HEK293 (cell line): ENCODE measurements around the gene RPL3.
A peak's percentile ranks its signal among the peaks of the same experiment; 100 is the strongest.
"Not testable (repeated sequence)": the region's sequence is repeated elsewhere in the genome, so short reads cannot be mapped to it uniquely, and the experiment has no call there.

Experiments used
- CTCF ChIA-PET: fragments of 350-600 bp; formaldehyde crosslinking; extraction: SDS; loops from one replicate; lab custom pipeline; 2021; ENCODE audit warnings: antibody characterized with exemption; lab: Yijun Ruan, JAX
- POLR2A ChIA-PET: fragments of 300-600 bp; formaldehyde crosslinking; extraction: SDS; loops from one replicate; lab custom pipeline; 2020; ENCODE audit warnings: antibody characterized with exemption, inconsistent platforms; lab: Yijun Ruan, JAX
- H3K27ac ChIP-seq: fragments of 200-500 bp; sonication (Bioruptor generic); 2 replicates; pipeline ENCODE4 v1.5.1; 2014; ENCODE audit warnings: low read depth, low read length, control low read depth, inconsistent platforms; ENCODE audit errors: extremely low read depth
- H3K36me3 ChIP-seq, 2 experiments: fragments of 200-500 bp in 1 of 2; sonication (Bioruptor generic) in 1 of 2; 1 replicate in 1 of 2; 2 replicates in 1 of 2; pipeline ENCODE4 v1.5.1; 2014 to 2017; ENCODE audit warnings: inconsistent platforms in 2 of 2, low read length in 2 of 2; ENCODE audit not compliant: control insufficient read depth in 2 of 2, insufficient read depth in 1 of 2
- H3K4me1 ChIP-seq: fragments of 200-500 bp; sonication (Bioruptor generic); 2 replicates; pipeline ENCODE4 v1.5.1; 2014; ENCODE audit warnings: mild to moderate bottlenecking, low read length, inconsistent platforms; ENCODE audit not compliant: control insufficient read depth, insufficient read depth
- H3K4me3 ChIP-seq: 2 replicates; pipeline ENCODE4 v1.5.1; 2011; ENCODE audit warnings: low read depth, mild to moderate bottlenecking, control low read depth, low read length, moderate library complexity
- H3K9me3 ChIP-seq: fragments of 200-500 bp; sonication (Bioruptor generic); 2 replicates; pipeline ENCODE4 v1.5.1; 2014; ENCODE audit warnings: low read depth, low read length, inconsistent platforms; ENCODE audit not compliant: control insufficient read depth, insufficient read depth
- HOXA7 ChIP-seq: sonication (generic); formaldehyde crosslinking; IDR thresholded peaks from 2 replicates; pipeline ENCODE4 v1.8.1; 2022; ENCODE audit warnings: missing genetic modification reagents, borderline replicate concordance
- REPIN1 ChIP-seq: fragments of 450-650 bp; formaldehyde crosslinking; IDR thresholded peaks from 2 replicates; pipeline ENCODE4 v1.5.1; 2017; ENCODE audit warnings: missing biosample characterization, missing genetic modification characterization, low read depth
- SCRT2 ChIP-seq: fragments of 450-650 bp; formaldehyde crosslinking; IDR thresholded peaks from 2 replicates; pipeline ENCODE4 v1.5.1; 2016; ENCODE audit warnings: missing biosample characterization, missing genetic modification characterization
- SP2 ChIP-seq: fragments of 450-650 bp; formaldehyde crosslinking; IDR thresholded peaks from 2 replicates; pipeline ENCODE4 v1.5.1; 2016; ENCODE audit warnings: missing biosample characterization, missing genetic modification characterization
- YY2 ChIP-seq: fragments of 450-650 bp; formaldehyde crosslinking; IDR thresholded peaks from 2 replicates; pipeline ENCODE4 v1.5.1; 2016; ENCODE audit warnings: missing biosample characterization, missing genetic modification characterization
- ZBTB8A ChIP-seq: fragments of 450-650 bp; formaldehyde crosslinking; IDR thresholded peaks from 2 replicates; pipeline ENCODE4 v1.5.1; 2016; ENCODE audit warnings: missing biosample characterization, missing genetic modification characterization
- ZNF169 ChIP-seq: fragments of 450-650 bp; formaldehyde crosslinking; IDR thresholded peaks from 2 replicates; pipeline ENCODE4 v1.5.1; 2016; ENCODE audit warnings: missing biosample characterization, missing genetic modification characterization
- ZNF366 ChIP-seq: fragments of 450-650 bp; formaldehyde crosslinking; conservative IDR thresholded peaks from 2 replicates; pipeline ENCODE4 v1.5.1; 2016; ENCODE audit warnings: missing biosample characterization, missing genetic modification characterization
- ZNF394 ChIP-seq: fragments of 450-650 bp; formaldehyde crosslinking; IDR thresholded peaks from 2 replicates; pipeline ENCODE4 v1.5.1; 2016; ENCODE audit warnings: missing biosample characterization, missing genetic modification characterization, mild to moderate bottlenecking, moderate library complexity, borderline replicate concordance
- ZNF548 ChIP-seq: fragments of 450-650 bp; formaldehyde crosslinking; IDR thresholded peaks from 2 replicates; pipeline ENCODE4 v1.5.1; 2016; ENCODE audit warnings: missing biosample characterization, missing genetic modification characterization
- ZNF600 ChIP-seq: fragments of 450-650 bp; formaldehyde crosslinking; IDR thresholded peaks from 2 replicates; pipeline ENCODE4 v1.5.1; 2016; ENCODE audit warnings: missing biosample characterization, missing genetic modification characterization
- ZNF792 ChIP-seq: fragments of 450-650 bp; formaldehyde crosslinking; IDR thresholded peaks from 2 replicates; pipeline ENCODE4 v1.5.1; 2016; ENCODE audit warnings: missing biosample characterization, missing genetic modification characterization
- TF ChIP-seq, protein P1 (sequence below): fragments of 450-650 bp; formaldehyde crosslinking; IDR thresholded peaks from 2 replicates; pipeline ENCODE4 v1.5.1; 2016; ENCODE audit warnings: missing biosample characterization, missing genetic modification characterization
- TF ChIP-seq, protein P2 (sequence below): fragments of 450-650 bp; formaldehyde crosslinking; conservative IDR thresholded peaks from 2 replicates; pipeline ENCODE4 v1.5.1; 2016; ENCODE audit warnings: low read depth, missing biosample characterization, missing genetic modification characterization
- TF ChIP-seq, protein P3 (sequence below): fragments of 450-650 bp; formaldehyde crosslinking; IDR thresholded peaks from 2 replicates; pipeline ENCODE4; 2016; ENCODE audit warnings: missing biosample characterization, missing genetic modification characterization

Gene RPL3

GRCh38 chr22:39359659-39360195 is 40.3 kb upstream of the RPL3 start:
- CTCF ChIA-PET = interaction anchor here (0.7 to 1.4 kb wide), 2 partner anchors 16 to 243 kb away, joined by 3 to 4 read pairs; no protein-coding TSS in a partner anchor
- peaks cover 0 to 8% of the 10 kb centered on the region in 2 experiments; a peak in 1 of 3 replicates for H3K36me3 ChIP-seq
- no peaks in the 10 kb centered on the region for H3K9me3 ChIP-seq
- no peaks in the 10 kb centered on the region; the same call in 1 of the 2 replicates for H3K4me1 ChIP-seq
- POLR2A ChIA-PET = interaction anchor here (0.7 to 2.6 kb wide), 5 partner anchors 9 to 1523 kb away, joined by 3 to 16 read pairs (median 3); partner anchors contain the start of gene RPL3
- H3K4me3 ChIP-seq = no peak overlapping the region
- TF ChIP-seq, protein P1, sequence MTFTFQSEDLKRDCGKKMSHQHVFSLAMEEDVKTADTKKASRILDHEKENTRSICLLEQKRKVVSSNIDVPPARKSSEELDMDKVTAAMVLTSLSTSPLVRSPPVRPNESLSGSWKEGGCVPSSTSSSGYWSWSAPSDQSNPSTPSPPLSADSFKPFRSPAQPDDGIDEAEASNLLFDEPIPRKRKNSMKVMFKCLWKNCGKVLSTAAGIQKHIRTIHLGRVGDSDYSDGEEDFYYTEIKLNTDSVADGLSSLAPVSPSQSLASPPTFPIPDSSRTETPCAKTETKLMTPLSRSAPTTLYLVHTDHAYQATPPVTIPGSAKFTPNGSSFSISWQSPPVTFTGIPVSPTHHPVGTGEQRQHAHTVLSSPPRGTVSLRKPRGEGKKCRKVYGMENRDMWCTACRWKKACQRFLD (tag by site-specific recombination) = no peak
- TF ChIP-seq ZNF548 (tag by site-specific recombination) = no peak
- TF ChIP-seq, protein P2, sequence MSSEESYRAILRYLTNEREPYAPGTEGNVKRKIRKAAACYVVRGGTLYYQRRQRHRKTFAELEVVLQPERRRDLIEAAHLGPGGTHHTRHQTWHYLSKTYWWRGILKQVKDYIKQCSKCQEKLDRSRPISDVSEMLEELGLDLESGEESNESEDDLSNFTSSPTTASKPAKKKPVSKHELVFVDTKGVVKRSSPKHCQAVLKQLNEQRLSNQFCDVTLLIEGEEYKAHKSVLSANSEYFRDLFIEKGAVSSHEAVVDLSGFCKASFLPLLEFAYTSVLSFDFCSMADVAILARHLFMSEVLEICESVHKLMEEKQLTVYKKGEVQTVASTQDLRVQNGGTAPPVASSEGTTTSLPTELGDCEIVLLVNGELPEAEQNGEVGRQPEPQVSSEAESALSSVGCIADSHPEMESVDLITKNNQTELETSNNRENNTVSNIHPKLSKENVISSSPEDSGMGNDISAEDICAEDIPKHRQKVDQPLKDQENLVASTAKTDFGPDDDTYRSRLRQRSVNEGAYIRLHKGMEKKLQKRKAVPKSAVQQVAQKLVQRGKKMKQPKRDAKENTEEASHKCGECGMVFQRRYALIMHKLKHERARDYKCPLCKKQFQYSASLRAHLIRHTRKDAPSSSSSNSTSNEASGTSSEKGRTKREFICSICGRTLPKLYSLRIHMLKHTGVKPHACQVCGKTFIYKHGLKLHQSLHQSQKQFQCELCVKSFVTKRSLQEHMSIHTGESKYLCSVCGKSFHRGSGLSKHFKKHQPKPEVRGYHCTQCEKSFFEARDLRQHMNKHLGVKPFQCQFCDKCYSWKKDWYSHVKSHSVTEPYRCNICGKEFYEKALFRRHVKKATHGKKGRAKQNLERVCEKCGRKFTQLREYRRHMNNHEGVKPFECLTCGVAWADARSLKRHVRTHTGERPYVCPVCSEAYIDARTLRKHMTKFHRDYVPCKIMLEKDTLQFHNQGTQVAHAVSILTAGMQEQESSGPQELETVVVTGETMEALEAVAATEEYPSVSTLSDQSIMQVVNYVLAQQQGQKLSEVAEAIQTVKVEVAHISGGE (tag by site-specific recombination) = no peak
- TF ChIP-seq ZNF792 (tag by site-specific recombination) = no peak
- TF ChIP-seq YY2 (tag by site-specific recombination) = no peak
- TF ChIP-seq SCRT2 (tag by site-specific recombination) = peak; percentile 44; the same call in 1 of the 2 replicates
- no peak for TF ChIP-seq ZNF169 (tag by site-specific recombination)
- no peak overlapping the region for H3K27ac ChIP-seq

- H3K4me1 ChIP-seq = not testable (repeated sequence)
Observed at GRCh38 chr22:39358197-39358596, 38.8 kb upstream of the RPL3 start.

GRCh38 chr22:39357110-39358108 is 38.0 kb upstream of the RPL3 start:
- ChIA-PET CTCF (interaction anchor here (1.2 kb wide), 1 partner anchor 79 kb away, joined by 3 read pairs; no protein-coding TSS in a partner anchor), POLR2A (interaction anchor here (0.7 to 2.6 kb wide), 3 partner anchors 7 to 38 kb away, joined by 3 to 16 read pairs (median 4); partner anchors contain the start of genes RPL3 and SYNGR1)
- not testable (repeated sequence) for H3K4me3 ChIP-seq, H3K27ac ChIP-seq, H3K9me3 ChIP-seq, H3K4me1 ChIP-seq, H3K36me3 ChIP-seq
- TF ChIP-seq ZBTB8A (peak; percentile 63; the same call in 1 of the 2 replicates), ZNF394 (0 out of 2 replicates have a peak, but pooled peaks have one; percentile 27)

More at GRCh38 chr22:39358197-39358596, 38.8 kb upstream of the RPL3 start:
- H3K36me3 ChIP-seq, H3K9me3 ChIP-seq, H3K4me3 ChIP-seq, H3K27ac ChIP-seq: not testable (repeated sequence)
- ChIA-PET POLR2A (interaction anchor here (0.6 to 2.6 kb wide), 5 partner anchors 8 to 1149 kb away, joined by 3 to 16 read pairs (median 4); partner anchors contain the start of genes RPL3 and SYNGR1), CTCF (interaction anchor here (0.5 to 1.4 kb wide), 3 partner anchors 15 to 83 kb away, joined by 3 to 4 read pairs (median 3); no protein-coding TSS in a partner anchor)

DNA sequence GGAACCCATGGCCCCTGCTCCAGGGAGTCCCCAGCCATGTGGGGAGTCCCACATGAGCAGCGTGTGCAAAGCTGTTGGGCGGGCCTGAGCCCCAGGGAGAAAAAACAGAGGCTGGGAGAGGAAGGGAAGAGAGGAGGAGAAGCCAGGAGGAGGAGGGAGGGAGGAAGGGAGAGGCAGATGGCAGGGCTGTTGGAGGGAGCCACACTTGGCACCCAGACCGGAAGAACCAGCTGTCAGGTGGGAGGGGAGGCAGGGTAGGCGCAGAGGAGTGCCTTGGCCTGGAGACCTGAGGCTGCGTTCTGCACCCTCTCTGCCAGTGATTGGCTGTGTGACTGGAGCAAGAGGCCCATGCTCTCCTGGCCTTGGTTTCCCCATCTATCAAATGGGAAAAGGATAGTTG is 37.0 kb upstream of the RPL3 start:
- CTCF ChIA-PET = interaction anchor here (0.6 to 0.7 kb wide), 4 partner anchors 14 to 1619 kb away, joined by 3 to 6 read pairs (median 4); no protein-coding TSS in a partner anchor
- peak; percentile 49 for TF ChIP-seq ZNF366 (tag by site-specific recombination)
- 0 out of 2 replicates have a peak, but pooled peaks have one; percentile 27 for TF ChIP-seq ZNF600
- no peak for TF ChIP-seq REPIN1
- no peak for TF ChIP-seq HOXA7 (CRISPR knock-in tag)
- TF ChIP-seq SP2 (tag by site-specific recombination) = peak; percentile 26; the same call in 1 of the 2 replicates
- TF ChIP-seq, protein P3, sequence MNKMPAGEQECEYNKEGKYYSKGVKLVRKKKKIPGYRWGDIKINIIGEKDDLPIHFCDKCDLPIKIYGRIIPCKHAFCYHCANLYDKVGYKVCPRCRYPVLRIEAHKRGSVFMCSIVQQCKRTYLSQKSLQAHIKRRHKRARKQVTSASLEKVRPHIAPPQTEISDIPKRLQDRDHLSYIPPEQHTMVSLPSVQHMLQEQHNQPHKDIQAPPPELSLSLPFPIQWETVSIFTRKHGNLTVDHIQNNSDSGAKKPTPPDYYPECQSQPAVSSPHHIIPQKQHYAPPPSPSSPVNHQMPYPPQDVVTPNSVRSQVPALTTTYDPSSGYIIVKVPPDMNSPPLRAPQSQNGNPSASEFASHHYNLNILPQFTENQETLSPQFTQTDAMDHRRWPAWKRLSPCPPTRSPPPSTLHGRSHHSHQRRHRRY (tag by site-specific recombination) = no peak
- Histone ChIP-seq H3K36me3 (peaks cover 0 to 8% of the 10 kb centered on the region in 2 experiments; a peak in 1 of 3 replicates), H3K27ac (no peak overlapping the region), H3K4me1 (peaks cover 5% of the 10 kb centered on the region), H3K9me3 (no peaks in the 10 kb centered on the region), H3K4me3 (no peak overlapping the region)
- POLR2A ChIA-PET = interaction anchor here (0.7 kb wide), 1 partner anchor 35 kb away, joined by 4 read pairs; no protein-coding TSS in a partner anchor
